ENCODE results near the gene GIT2. TPM values are rescaled to one million over a fixed set of nuclear protein-coding genes. Genes with fewer than 3 reads are reported as not detected.

The GIT2 gene
- total RNA-seq, 1 donor from 2014 or later, result 72.3 TPM

DNA sequence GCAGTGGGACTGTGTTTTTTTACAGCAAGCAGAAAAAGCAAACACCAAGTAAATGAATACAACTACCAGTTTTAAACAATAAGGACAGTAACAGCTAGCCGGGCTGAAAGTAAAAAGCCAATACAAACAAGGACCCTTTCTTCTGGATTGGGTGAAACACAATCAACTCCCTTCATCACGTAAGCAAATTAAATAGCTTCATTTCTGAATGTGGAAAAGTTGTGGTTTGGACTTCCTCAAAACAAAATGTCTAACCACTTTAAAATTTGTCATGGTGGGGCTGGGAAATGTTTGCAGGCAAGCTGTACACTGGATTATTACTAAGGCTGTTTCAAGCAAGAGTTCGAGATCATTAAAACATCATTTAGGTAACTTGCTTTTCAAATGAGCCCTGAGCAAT is 48.6 kb downstream of the GIT2 start:
- H3K4me3 Mint-ChIP-seq (ENCODE audit: low read depth), result no peak overlapping the region
- no peaks in the 10 kb centered on the region for H3K9me3 Mint-ChIP-seq
- no peak for DNase-seq (ENCODE audit: low spot score)
- H3K36me3 Mint-ChIP-seq (ENCODE audit: low read depth), result peaks cover 80% of the 10 kb centered on the region
- no peaks in the 10 kb centered on the region for H3K27me3 Mint-ChIP-seq (ENCODE audit: low read depth)
- intact Hi-C loops (cut with micrococcal nuclease), result no loop called here
- H3K27ac Mint-ChIP-seq, result peak overlapping the region; percentile 66
- H3K4me1 Mint-ChIP-seq (ENCODE audit: low read depth), result peaks cover 28% of the 10 kb centered on the region

DNA sequence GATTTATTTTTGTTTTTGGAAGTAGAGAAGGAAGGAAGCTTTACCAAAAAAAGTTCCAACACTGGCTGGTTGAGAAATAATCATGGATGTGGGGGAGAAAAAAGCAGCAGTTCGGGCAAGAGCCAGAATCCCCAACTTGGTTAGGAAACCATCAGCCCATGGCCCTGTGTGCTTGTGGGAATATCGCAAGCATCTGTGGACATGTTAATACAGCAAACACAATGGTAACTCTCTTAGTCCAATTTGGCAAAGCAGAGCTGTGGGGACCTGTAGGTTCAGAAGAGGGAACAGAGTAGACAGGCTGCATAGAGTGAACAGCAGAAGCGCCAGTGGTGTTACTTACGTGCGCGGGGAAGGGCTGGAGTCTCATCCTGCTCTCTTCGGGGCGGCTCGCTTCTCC is 49.3 kb downstream of the GIT2 start:
- no peaks in the 10 kb centered on the region for H3K27me3 Mint-ChIP-seq (ENCODE audit: low read depth)
- H3K36me3 Mint-ChIP-seq (ENCODE audit: low read depth), result peaks cover 75% of the 10 kb centered on the region
- peaks cover 25% of the 10 kb centered on the region for H3K4me1 Mint-ChIP-seq (ENCODE audit: low read depth)
- H3K27ac Mint-ChIP-seq, result peak overlapping the region; percentile 66
- DNase-seq (ENCODE audit: low spot score), result no peak
- no peaks in the 10 kb centered on the region for H3K9me3 Mint-ChIP-seq
- H3K4me3 Mint-ChIP-seq (ENCODE audit: low read depth), result no peak overlapping the region
- intact Hi-C loops (cut with micrococcal nuclease), result no loop called here

- peaks cover 71% of the 10 kb centered on the region for H3K36me3 Mint-ChIP-seq (ENCODE audit: low read depth)
- intact Hi-C loops (cut with micrococcal nuclease), result no loop called here
- no peak for DNase-seq (ENCODE audit: low spot score)
Measured at GRCh38 chr12:109946505-109946904, 49.7 kb downstream of the GIT2 start.

DNA sequence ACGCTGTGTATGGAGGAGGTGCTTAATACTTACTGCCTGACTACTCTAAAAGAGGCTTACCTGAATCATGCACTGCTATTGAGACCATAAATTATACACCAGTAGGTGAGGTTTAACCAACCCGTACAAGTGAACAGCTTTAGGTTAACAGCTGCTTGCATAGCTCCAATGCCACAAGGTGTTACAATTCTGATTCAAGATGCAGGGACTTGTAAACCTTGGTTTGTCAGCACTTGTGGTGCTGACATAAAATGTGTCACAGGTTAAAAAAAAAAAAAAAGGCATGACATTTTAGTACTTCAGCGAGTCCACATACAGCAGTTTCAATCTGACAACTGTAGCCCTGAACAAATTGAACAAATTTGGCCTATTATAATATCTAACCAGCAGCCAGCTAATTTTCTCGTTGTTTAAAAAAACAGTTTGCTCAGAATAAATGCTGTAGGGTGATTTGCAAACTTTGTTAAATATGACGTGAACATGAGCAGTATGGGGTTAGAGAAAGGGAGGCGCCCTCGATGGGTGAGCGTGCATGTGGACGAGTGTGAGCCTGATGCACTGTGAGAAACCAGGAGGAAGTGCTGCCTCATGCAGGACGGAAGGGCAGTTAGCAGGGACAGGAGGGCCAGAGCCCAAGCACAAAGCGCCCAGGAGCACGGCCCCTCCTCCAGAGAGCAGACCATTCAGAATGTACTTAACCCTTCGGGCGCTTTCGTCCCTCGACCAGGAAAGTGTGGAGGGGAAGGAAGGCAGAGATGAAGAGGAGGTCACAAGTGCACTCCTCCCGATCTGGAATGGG is 51.4 kb downstream of the GIT2 start:
- Mint-ChIP-seq H3K27ac (no peak overlapping the region), H3K4me3 (ENCODE audit: low read depth) (no peak overlapping the region), H3K36me3 (ENCODE audit: low read depth) (peaks cover 61% of the 10 kb centered on the region), H3K27me3 (ENCODE audit: low read depth) (no peaks in the 10 kb centered on the region), H3K4me1 (ENCODE audit: low read depth) (peaks cover 21% of the 10 kb centered on the region), H3K9me3 (no peaks in the 10 kb centered on the region)
- no peak for DNase-seq (ENCODE audit: low spot score)
- intact Hi-C loops (cut with micrococcal nuclease), result no loop called here

More at GRCh38 chr12:109946505-109946904, 49.7 kb downstream of the GIT2 start:
- no peaks in the 10 kb centered on the region for H3K27me3 Mint-ChIP-seq (ENCODE audit: low read depth)
- H3K27ac Mint-ChIP-seq, result peak overlapping the region; percentile 10
- H3K4me1 Mint-ChIP-seq (ENCODE audit: low read depth), result peaks cover 23% of the 10 kb centered on the region
- H3K9me3 Mint-ChIP-seq, result no peaks in the 10 kb centered on the region
- no peak overlapping the region for H3K4me3 Mint-ChIP-seq (ENCODE audit: low read depth)

- no peaks in the 10 kb centered on the region for H3K27me3 Mint-ChIP-seq (ENCODE audit: low read depth)
- H3K9me3 Mint-ChIP-seq, result no peaks in the 10 kb centered on the region
- DNase-seq (ENCODE audit: low spot score), result no peak
- H3K36me3 Mint-ChIP-seq (ENCODE audit: low read depth), result peaks cover 57% of the 10 kb centered on the region
- H3K4me3 Mint-ChIP-seq (ENCODE audit: low read depth), result no peak overlapping the region
- H3K4me1 Mint-ChIP-seq (ENCODE audit: low read depth), result peaks cover 21% of the 10 kb centered on the region
- H3K27ac Mint-ChIP-seq, result no peak overlapping the region
- intact Hi-C loops (cut with micrococcal nuclease), result no loop called here
Measured at GRCh38 chr12:109943811-109944210, 52.4 kb downstream of the GIT2 start.

GRCh38 chr12:109940339-109940923 is 55.7 kb downstream of the GIT2 start:
- no peaks in the 10 kb centered on the region for H3K4me1 Mint-ChIP-seq (ENCODE audit: low read depth)
- H3K36me3 Mint-ChIP-seq (ENCODE audit: low read depth), result peaks cover 64% of the 10 kb centered on the region
- H3K4me3 Mint-ChIP-seq (ENCODE audit: low read depth), result no peak overlapping the region

DNA sequence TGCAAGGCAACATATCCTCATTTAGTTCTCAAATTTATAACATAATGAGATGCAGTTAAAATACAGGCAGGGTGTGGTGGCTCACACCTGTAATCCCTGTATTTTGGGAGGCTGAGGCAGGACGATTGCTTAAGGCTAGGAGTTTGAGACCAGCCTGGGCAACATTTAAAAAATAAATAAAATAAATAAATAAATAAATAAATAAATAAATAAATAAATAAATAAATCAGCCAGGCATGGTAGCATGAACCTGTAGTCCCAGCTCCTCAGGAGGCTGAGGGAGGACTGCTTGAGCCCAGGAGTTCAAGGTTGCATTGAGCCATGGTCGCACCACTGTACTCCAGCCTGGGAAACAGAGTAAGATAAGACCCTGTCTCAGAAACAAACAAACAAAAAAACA is 56.7 kb downstream of the GIT2 start:
- DNase-seq (ENCODE audit: low spot score), result no peak
- no peak overlapping the region for H3K27ac Mint-ChIP-seq
- peaks cover 57% of the 10 kb centered on the region for H3K36me3 Mint-ChIP-seq (ENCODE audit: low read depth)
- no peaks in the 10 kb centered on the region for H3K9me3 Mint-ChIP-seq
- intact Hi-C loops (cut with micrococcal nuclease), result no loop called here
- H3K4me3 Mint-ChIP-seq (ENCODE audit: low read depth), result no peak overlapping the region
- no peaks in the 10 kb centered on the region for H3K4me1 Mint-ChIP-seq (ENCODE audit: low read depth)
- H3K27me3 Mint-ChIP-seq (ENCODE audit: low read depth), result no peaks in the 10 kb centered on the region

More at GRCh38 chr12:109940339-109940923, 55.7 kb downstream of the GIT2 start:
- Mint-ChIP-seq H3K9me3 (no peaks in the 10 kb centered on the region), H3K27ac (no peak overlapping the region), H3K27me3 (ENCODE audit: low read depth) (no peaks in the 10 kb centered on the region)
- DNase-seq (ENCODE audit: low spot score), result no peak
- intact Hi-C loops (cut with micrococcal nuclease), result no loop called here

- no peaks in the 10 kb centered on the region for H3K9me3 Mint-ChIP-seq
- no peaks in the 10 kb centered on the region for H3K4me1 Mint-ChIP-seq (ENCODE audit: low read depth)
- intact Hi-C loops (cut with micrococcal nuclease), result no loop called here
- no peaks in the 10 kb centered on the region for H3K27me3 Mint-ChIP-seq (ENCODE audit: low read depth)
- H3K4me3 Mint-ChIP-seq (ENCODE audit: low read depth), result no peak overlapping the region
- DNase-seq (ENCODE audit: low spot score), result no peak
- H3K27ac Mint-ChIP-seq, result no peak overlapping the region
- H3K36me3 Mint-ChIP-seq (ENCODE audit: low read depth), result peaks cover 60% of the 10 kb centered on the region
Measured at GRCh38 chr12:109938947-109939346, 57.2 kb downstream of the GIT2 start.

DNA sequence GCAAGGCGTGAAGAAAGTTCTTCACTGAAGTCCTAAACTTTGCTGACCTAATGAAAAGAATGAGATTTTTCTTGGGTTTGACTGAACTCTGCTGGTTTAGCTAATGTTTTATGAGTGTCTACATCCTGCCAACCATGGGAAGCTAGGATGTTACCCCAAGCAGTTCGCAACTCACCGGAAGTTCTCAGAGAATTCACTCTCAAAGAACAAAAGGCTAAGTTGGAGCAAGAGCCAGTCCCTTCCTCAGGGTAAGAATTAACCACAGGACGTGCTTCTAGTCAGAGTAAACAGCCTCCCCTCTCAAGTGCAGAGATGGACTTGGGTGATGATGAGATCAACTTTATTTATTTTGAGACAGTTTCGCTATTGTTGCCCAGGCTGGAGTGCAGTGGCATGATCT is 58.8 kb downstream of the GIT2 start:
- intact Hi-C loops (cut with micrococcal nuclease), result no loop called here
- peaks cover 65% of the 10 kb centered on the region for H3K36me3 Mint-ChIP-seq (ENCODE audit: low read depth)

GRCh38 chr12:109934026-109934425 is 62.1 kb downstream of the GIT2 start:
- peaks cover 76% of the 10 kb centered on the region for H3K36me3 Mint-ChIP-seq (ENCODE audit: low read depth)
- H3K4me3 Mint-ChIP-seq (ENCODE audit: low read depth), result no peak overlapping the region
- no peaks in the 10 kb centered on the region for H3K27me3 Mint-ChIP-seq (ENCODE audit: low read depth)
- H3K9me3 Mint-ChIP-seq, result no peaks in the 10 kb centered on the region
- no peak overlapping the region for H3K27ac Mint-ChIP-seq
- DNase-seq (ENCODE audit: low spot score), result no peak
- intact Hi-C loops (cut with micrococcal nuclease), result no loop called here
- no peaks in the 10 kb centered on the region for H3K4me1 Mint-ChIP-seq (ENCODE audit: low read depth)

More for the DNA sequence above, 58.8 kb downstream of the GIT2 start:
- no peak for DNase-seq (ENCODE audit: low spot score)
- Mint-ChIP-seq H3K4me1 (ENCODE audit: low read depth) (no peaks in the 10 kb centered on the region), H3K4me3 (ENCODE audit: low read depth) (no peak overlapping the region), H3K27ac (no peak overlapping the region), H3K9me3 (no peaks in the 10 kb centered on the region), H3K27me3 (ENCODE audit: low read depth) (no peaks in the 10 kb centered on the region)

DNA sequence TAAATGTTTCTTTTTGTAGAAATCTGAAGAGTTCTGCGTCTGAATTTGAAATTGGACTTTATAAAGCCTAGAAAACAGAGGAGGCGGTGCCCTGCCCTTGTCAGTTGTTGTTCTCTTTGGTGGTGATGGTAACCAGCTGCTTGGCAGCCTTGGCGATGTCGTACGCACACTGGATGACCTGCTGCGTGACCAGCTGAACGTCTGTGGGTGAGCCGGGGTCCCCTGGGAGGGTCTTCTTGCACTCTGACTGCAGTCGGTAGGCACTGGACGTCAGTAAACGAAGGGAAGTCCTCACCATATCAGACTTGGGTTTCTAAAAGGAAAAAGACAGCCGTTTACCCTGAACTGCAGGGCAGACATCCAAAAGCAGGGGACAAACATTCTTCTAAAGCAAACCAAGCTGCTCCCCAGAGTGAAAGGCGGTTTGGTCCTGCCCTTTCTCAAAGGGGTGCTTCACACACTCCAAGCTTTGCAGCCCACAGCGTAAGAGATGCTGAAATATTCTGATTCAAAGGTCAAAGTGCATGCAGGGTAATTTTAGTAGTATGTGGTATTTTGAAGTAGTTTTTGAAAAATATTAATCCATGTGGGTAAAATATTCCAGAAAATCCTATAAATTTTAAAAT is 63.2 kb downstream of the GIT2 start:
- no peak overlapping the region for H3K27ac Mint-ChIP-seq
- no peak for DNase-seq (ENCODE audit: low spot score)
- no peaks in the 10 kb centered on the region for H3K9me3 Mint-ChIP-seq
- H3K27me3 Mint-ChIP-seq (ENCODE audit: low read depth), result no peaks in the 10 kb centered on the region
- H3K4me1 Mint-ChIP-seq (ENCODE audit: low read depth), result no peaks in the 10 kb centered on the region
- no peak overlapping the region for H3K4me3 Mint-ChIP-seq (ENCODE audit: low read depth)
- H3K36me3 Mint-ChIP-seq (ENCODE audit: low read depth), result peaks cover 67% of the 10 kb centered on the region
- intact Hi-C loops (cut with micrococcal nuclease), result no loop called here

DNA sequence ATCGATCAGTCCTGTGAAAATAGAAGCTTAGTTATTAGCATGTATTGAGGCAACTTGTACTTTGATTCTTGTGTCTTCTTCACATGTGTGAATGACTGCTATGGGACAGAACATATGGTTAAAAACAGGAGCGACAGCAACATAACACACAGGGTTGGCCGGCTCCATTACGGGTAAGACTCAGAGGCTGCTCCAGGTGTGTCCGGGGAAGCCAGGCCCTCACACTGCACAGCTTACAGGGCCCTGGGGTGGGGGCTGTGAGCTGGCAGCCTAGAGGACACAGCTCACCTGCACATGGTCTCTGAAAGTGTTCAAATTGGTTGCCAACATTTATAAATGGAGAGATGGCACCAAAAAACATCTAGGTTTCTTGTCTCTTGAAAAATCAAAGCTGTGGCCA is 65.0 kb downstream of the GIT2 start:
- Mint-ChIP-seq H3K36me3 (ENCODE audit: low read depth) (peaks cover 55% of the 10 kb centered on the region), H3K4me3 (ENCODE audit: low read depth) (no peak overlapping the region), H3K9me3 (no peaks in the 10 kb centered on the region), H3K27ac (no peak overlapping the region), H3K4me1 (ENCODE audit: low read depth) (no peaks in the 10 kb centered on the region), H3K27me3 (ENCODE audit: low read depth) (no peaks in the 10 kb centered on the region)
- no peak for DNase-seq (ENCODE audit: low spot score)
- intact Hi-C loops (cut with micrococcal nuclease), result no loop called here

Measured in activated T-helper 2 cell treated with anti-CD3 and anti-CD28 coated beads, Interferon-gamma antibody, Interleukin-2, Interleukin-4, amounts not matched to agents 10 μg/mL and 5 μg/mL and 100 μg/mL, durations not matched to agents 14 hours and 24 hours and 36 hours (primary cell).